Measurements from ENCODE around the gene TMUB2. TPM values are rescaled to one million over a fixed set of nuclear protein-coding genes. Genes with fewer than 3 reads are reported as not detected.

The TMUB2 gene
- total and polyA plus RNA-seq, 9 of the 15 experiments (the other 6 are each of a cell fraction or from before 2014, with no cell fraction given) = 4.1 to 29.8 (median 16.3) TPM

DNA sequence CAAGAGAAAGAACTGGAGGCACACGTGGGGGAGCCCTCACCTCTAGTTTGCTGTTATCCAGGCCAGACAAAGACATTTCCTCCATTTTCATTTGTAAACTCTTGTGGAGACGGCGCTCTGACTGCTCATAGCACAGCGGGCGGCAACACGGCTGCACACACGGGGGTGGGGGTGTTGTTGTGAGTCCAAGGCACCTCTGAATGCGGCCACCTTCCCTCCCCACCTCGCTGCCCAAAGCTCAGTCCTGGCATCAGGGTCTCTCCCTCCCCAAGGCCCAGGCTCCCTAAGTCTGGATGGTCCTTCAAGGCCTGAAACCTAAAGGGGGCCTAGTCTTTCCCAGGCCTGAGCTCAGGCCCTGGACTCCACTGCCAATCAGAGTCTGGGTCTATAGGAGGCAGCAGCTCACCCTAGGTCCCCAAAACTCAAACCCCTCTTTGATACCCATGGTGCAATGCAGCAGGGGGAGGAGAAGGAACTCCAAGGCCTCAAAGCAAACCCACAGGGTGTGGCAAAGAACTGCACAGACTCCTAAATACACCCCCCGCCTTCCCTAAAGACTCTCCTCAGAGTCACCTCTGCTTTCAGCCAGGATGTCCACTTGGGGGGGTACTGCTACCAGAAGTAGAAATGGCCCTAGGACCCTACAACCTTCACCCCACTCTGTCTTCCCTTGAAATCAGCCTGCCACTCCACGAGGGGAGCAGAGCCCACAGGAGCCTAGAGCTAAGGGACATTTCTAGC lies 11.4 kb downstream of the TMUB2 start (continued):
- TF ChIP-seq ZNF57 (CRISPR knock-in tag; IDR thresholded peaks at IDR 0.05) = no peak
- TF ChIP-seq, protein P1, sequence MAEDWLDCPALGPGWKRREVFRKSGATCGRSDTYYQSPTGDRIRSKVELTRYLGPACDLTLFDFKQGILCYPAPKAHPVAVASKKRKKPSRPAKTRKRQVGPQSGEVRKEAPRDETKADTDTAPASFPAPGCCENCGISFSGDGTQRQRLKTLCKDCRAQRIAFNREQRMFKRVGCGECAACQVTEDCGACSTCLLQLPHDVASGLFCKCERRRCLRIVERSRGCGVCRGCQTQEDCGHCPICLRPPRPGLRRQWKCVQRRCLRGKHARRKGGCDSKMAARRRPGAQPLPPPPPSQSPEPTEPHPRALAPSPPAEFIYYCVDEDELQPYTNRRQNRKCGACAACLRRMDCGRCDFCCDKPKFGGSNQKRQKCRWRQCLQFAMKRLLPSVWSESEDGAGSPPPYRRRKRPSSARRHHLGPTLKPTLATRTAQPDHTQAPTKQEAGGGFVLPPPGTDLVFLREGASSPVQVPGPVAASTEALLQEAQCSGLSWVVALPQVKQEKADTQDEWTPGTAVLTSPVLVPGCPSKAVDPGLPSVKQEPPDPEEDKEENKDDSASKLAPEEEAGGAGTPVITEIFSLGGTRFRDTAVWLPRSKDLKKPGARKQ (CRISPR knock-in tag; IDR thresholded peaks at IDR 0.05) = no peak
- no peak for TF ChIP-seq ZNF764 (CRISPR knock-in tag; IDR thresholded peaks at IDR 0.05; ENCODE audit: low read depth)
- TF ChIP-seq TAF7 (tag; IDR thresholded peaks at IDR 0.05) = 0 out of 2 replicates have a peak, but pooled peaks have one; percentile 38
- no peak for TF ChIP-seq RAD51 (IDR thresholded peaks at IDR 0.05; ENCODE audit: borderline replicate concordance, low read depth)
- 0 out of 4 replicates have a peak, but pooled peaks of 1 of the 2 experiments have one; percentile 21 for TF ChIP-seq FOXA3 (CRISPR knock-in tag; conservative IDR thresholded peaks at IDR 0.05 in 1 of 2, IDR thresholded peaks at IDR 0.05 in 1 of 2)
- TF ChIP-seq PML (IDR thresholded peaks at IDR 0.05; ENCODE audit: low read length) = 0 out of 2 replicates have a peak, but pooled peaks have one; percentile 48
- no peak for TF ChIP-seq TAF15 (IDR thresholded peaks at IDR 0.05; ENCODE audit: low read depth, low read length)
- peak; percentile 75 for TF ChIP-seq ESRRA (IDR thresholded peaks at IDR 0.05; ENCODE audit: borderline replicate concordance, low read depth)
- TF ChIP-seq RB1 (IDR thresholded peaks at IDR 0.05; ENCODE audit: low read depth) = 0 out of 2 replicates have a peak, but pooled peaks have one; percentile 2
- TF ChIP-seq, protein P2, sequence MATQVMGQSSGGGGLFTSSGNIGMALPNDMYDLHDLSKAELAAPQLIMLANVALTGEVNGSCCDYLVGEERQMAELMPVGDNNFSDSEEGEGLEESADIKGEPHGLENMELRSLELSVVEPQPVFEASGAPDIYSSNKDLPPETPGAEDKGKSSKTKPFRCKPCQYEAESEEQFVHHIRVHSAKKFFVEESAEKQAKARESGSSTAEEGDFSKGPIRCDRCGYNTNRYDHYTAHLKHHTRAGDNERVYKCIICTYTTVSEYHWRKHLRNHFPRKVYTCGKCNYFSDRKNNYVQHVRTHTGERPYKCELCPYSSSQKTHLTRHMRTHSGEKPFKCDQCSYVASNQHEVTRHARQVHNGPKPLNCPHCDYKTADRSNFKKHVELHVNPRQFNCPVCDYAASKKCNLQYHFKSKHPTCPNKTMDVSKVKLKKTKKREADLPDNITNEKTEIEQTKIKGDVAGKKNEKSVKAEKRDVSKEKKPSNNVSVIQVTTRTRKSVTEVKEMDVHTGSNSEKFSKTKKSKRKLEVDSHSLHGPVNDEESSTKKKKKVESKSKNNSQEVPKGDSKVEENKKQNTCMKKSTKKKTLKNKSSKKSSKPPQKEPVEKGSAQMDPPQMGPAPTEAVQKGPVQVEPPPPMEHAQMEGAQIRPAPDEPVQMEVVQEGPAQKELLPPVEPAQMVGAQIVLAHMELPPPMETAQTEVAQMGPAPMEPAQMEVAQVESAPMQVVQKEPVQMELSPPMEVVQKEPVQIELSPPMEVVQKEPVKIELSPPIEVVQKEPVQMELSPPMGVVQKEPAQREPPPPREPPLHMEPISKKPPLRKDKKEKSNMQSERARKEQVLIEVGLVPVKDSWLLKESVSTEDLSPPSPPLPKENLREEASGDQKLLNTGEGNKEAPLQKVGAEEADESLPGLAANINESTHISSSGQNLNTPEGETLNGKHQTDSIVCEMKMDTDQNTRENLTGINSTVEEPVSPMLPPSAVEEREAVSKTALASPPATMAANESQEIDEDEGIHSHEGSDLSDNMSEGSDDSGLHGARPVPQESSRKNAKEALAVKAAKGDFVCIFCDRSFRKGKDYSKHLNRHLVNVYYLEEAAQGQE (IDR thresholded peaks at IDR 0.05; ENCODE audit: borderline replicate concordance) = no peak; the same call in 1 of the 2 replicates
- TF ChIP-seq, protein P2 (CRISPR knock-in tag; IDR thresholded peaks at IDR 0.05; ENCODE audit: low read depth) = no peak
- TF ChIP-seq ARNT (IDR thresholded peaks at IDR 0.05) = no peak
- no peak for TF ChIP-seq ZNF79 (CRISPR knock-in tag; IDR thresholded peaks at IDR 0.05; ENCODE audit: low read depth)
- no peak for TF ChIP-seq ZNF184 (CRISPR knock-in tag; IDR thresholded peaks at IDR 0.05)
- no peak for TF ChIP-seq RBBP5 (IDR thresholded peaks at IDR 0.05; ENCODE audit: borderline replicate concordance, insufficient read depth, low read length, poor library complexity, severe bottlenecking)
- TF ChIP-seq XRCC5 (IDR thresholded peaks at IDR 0.05; ENCODE audit: low read depth, low read length) = 0 out of 2 replicates have a peak, but pooled peaks have one; percentile 15
- no peak for TF ChIP-seq YY1 (IDR thresholded peaks at IDR 0.05; ENCODE audit: borderline replicate concordance in 1 of 3, control insufficient read depth in 1 of 3, extremely low read depth in 1 of 3, insufficient read depth in 3 of 3, insufficient read length in 1 of 3, insufficient replicate concordance in 2 of 3, low read depth in 1 of 3, low read length in 2 of 3)

All from K562 (cell line).